GM12801 (cell line): ENCODE results near the gene RHBDD1.

ENCODE experiments used
- TF ChIP-seq, protein P1 (sequence below): IDR thresholded peaks from one replicate; pipeline ENCODE4 v1.5.1; 2011; ENCODE audit warnings: control low read depth; ENCODE audit not compliant: insufficient read length; ENCODE audit errors: extremely low read depth

The RHBDD1 gene

GRCh38 chr2:226835796-226836547 is at the start of gene RHBDD1:
Gene RHBDD1 (plus strand): TSS chr2:226836054. CDS start chr2:226864694, 28,640 bp downstream.
- TF ChIP-seq, protein P1, sequence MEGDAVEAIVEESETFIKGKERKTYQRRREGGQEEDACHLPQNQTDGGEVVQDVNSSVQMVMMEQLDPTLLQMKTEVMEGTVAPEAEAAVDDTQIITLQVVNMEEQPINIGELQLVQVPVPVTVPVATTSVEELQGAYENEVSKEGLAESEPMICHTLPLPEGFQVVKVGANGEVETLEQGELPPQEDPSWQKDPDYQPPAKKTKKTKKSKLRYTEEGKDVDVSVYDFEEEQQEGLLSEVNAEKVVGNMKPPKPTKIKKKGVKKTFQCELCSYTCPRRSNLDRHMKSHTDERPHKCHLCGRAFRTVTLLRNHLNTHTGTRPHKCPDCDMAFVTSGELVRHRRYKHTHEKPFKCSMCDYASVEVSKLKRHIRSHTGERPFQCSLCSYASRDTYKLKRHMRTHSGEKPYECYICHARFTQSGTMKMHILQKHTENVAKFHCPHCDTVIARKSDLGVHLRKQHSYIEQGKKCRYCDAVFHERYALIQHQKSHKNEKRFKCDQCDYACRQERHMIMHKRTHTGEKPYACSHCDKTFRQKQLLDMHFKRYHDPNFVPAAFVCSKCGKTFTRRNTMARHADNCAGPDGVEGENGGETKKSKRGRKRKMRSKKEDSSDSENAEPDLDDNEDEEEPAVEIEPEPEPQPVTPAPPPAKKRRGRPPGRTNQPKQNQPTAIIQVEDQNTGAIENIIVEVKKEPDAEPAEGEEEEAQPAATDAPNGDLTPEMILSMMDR = no peak

DNA sequence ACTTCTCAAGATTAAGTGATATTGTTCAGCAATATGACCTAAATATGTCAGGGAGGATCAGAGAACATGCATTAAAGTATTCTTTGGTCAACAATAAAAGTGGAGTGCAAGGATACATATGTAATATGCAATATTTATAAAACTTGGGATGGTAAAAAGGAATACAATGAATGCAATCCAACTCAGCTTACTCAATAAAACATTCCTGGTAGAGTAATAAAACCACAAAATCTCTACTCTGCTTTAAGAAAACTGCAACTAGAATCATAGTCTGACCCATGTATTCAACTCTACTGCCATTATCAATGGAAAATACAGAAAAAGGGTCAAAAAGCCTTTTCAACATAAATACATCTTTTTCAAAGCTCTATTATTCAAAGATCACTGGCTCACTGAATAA is 47.8 kb upstream of the RHBDD1 start:
- TF ChIP-seq, protein P1 = no peak

DNA sequence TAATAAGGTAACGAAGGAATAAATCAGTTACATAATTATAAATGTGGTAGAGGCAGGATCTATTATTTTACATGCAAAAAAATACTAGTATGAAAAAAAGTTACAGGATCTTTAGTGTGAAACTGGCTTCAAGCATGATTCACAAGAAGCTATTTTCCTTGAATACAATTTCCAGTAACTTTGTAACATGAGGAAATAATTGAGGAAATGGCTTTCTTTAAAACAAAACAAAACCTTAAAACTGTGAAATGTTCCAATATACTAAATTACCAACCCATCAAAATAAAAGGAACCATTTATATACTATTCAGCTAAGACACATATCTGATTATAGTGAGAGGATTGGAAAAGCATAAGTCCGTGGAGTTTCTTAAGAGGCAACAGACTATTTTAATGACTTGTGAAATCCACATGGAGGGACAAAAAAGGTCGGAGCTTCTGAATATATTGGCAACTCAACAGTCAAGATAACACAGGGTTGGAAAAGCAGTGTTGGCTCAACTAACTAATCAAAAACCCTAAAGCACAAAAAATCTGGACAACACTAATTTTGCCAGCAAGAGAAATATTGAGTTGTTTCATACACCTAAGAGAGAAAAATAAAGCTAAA is 46.9 kb upstream of the RHBDD1 start:
- TF ChIP-seq, protein P1 = no peak

GRCh38 chr2:226790011-226790410 is 45.8 kb upstream of the RHBDD1 start:
- TF ChIP-seq, protein P1 = no peak

DNA sequence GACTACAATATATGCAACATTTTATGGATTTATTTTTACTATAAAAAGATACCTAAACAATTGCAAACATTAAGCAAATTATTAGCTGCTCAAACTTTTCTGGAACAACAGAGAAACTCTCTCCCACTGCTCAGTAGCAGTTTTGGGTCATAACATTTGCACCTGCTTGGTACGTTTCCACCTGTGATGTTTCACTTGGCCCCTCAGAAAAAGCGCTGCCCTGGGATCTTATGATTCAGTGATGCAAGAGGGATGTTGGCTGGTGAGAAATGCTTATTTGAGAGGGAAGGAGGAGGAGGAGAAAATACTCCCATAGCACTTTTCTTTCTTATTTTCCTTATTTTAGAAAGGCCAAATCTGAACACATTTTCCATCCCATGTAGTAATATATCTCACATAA is 45.4 kb upstream of the RHBDD1 start:
- TF ChIP-seq, protein P1 = no peak

- TF ChIP-seq, protein P1 = no peak
Measured at GRCh38 chr2:226791056-226791486, 44.8 kb upstream of the RHBDD1 start.

DNA sequence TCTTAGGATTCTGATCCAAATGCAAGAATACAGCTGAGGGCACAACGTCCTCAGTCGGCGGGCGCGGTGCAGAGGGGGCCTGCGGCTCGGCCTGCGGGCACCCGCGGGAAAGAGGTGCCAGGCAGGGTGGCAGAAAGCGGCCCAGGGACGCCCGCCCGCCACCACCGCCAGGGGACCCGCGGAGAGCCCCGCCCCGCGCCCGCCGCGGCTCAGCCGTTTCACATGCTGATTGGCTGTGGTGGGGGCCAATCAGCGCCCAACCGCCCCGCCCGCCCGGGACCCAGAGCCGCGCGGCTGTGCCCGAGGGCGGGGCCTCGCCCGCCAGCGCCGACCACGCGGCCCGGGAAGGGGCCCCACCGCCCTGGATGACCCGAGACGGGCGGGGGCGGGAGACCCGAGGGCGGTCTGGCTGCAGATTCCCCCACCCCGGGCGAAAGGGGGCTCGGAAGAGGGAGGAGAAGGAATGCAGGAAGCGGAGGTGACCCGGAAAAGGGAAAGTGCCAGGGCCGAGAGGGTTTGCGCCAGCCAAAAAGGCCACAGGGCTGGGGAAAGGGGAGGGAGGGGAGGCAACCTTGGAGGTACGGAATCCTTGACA is 44.3 kb upstream of the RHBDD1 start:
- TF ChIP-seq, protein P1 = no peak
